Measurements from ENCODE around the gene UTP3. TPM values are rescaled to one million over a fixed set of nuclear protein-coding genes. Genes with fewer than 3 reads are reported as not detected.
A peak's percentile ranks its signal among the peaks of the same experiment; 100 is the strongest.
"Not testable (repeated sequence)": the region's sequence is repeated elsewhere in the genome, so short reads cannot be mapped to it uniquely, and the experiment has no call there.

The UTP3 gene
- total RNA-seq, 1 donor from 2014 or later = 23.7 TPM

DNA sequence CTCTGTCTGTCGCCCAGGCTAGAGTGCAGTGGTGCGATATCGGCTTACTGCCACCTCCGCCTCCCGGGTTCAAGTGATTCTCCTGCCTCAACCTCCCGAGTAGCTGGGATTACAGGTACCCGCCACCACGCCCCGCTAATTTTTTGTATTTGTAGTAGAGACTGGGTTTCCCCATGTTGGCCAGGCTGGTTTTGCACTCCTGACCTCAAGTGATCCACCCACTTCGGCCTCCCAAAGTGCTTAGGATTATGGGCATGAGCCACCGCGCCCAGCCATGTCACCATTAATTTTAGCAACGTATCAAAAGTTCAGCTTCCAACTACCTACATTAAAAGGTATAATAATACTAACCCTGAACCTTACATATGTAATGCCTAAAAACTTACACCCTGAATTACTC lies 940 bp upstream of the UTP3 start:
- no peak for DNase-seq (ENCODE audit: low read depth)

DNA sequence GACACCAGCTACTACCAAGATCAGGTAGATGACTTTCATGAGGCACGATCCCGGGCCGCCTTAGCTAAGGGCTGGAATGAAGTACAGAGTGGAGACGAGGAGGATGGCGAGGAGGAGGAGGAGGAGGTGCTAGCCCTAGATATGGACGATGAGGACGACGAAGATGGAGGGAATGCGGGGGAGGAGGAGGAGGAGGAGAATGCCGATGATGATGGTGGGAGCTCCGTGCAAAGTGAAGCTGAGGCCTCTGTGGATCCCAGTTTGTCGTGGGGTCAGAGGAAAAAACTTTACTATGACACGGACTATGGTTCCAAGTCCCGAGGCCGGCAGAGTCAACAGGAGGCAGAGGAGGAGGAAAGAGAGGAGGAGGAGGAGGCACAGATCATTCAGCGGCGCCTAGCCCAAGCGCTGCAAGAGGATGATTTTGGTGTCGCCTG lies 481 bp downstream of the UTP3 start:
- no peak for DNase-seq (ENCODE audit: low read depth)

DNA sequence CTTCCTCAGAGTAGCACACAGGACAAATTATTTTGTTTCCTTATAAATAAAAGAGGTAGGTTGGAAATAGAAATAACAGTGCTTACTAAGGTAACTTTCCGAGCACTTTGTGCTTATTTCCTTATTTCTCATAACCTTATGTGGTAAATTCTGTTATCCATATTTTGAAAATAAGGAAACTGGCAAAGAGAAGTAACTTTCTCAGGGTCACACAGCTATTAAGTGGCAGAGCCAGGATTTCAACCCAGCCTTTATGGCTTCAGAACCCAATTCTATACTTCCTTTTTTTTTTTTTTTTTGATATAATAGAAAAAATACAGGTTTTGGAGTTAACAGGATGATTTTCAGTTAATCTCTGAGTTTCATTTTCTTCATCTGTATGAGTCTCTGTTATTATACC lies 3.3 kb downstream of the UTP3 start:
- DNase-seq (ENCODE audit: low read depth) = no peak

DNA sequence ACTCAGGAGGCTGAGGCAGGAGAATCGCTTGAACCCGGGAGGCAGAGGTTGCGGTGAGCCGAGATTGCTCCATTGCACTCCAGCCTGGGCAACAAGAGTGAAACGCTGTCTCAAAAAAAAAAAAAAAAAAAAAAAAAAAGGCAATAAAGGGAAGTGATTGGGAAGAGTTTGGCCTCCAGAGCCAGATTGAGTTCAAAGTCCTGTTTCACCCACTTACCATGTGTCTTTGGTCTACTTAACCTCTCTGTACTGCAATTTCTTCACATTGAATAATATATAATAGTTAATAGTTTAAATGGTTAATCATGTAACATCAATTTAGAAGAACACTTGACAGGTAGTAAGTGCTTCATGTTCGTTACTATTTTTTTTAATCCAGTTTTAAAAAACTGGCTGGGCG lies 6.3 kb downstream of the UTP3 start:
- DNase-seq (ENCODE audit: low read depth) = not testable (repeated sequence)

DNA sequence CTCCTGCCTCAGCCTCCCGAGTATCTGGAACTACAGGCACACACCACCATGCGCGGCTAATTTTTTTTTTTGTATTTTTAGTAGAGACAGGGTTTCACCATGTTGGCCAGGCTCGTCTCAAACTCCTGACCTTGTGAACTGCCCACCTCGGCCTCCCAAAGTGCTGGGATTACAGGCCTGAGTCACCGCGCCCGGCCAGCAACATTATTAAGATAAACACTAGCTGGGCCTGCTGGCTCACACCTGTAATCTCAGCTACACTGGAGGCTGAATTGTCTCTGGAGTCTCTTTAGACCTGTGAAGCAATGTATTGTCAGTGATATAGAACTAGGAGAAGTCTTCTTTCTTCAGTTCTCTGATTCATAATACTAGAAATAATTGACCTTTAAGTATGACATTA lies 10.1 kb downstream of the UTP3 start:
- not testable (repeated sequence) for DNase-seq (ENCODE audit: low read depth)

DNA sequence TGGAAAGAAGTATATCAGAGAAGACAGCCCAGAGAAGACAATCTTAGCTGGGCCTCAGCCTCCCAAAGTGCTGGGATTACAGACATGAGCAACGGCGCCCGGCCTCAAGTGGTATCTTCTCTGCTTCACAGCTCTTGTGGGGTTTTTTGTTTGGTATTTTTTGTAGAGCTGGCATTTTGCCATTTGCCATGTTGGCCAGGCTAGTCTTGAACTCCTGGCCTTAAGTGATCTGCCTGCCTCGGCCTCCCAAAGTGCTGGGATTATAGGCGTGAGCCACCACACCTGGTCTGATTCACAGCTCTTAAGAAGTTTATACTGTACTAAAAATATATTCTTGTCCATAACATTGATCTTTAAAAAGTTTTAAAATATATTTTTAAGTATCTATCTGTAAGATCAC lies 12.4 kb downstream of the UTP3 start:
- no peak for DNase-seq (ENCODE audit: low read depth)

DNA sequence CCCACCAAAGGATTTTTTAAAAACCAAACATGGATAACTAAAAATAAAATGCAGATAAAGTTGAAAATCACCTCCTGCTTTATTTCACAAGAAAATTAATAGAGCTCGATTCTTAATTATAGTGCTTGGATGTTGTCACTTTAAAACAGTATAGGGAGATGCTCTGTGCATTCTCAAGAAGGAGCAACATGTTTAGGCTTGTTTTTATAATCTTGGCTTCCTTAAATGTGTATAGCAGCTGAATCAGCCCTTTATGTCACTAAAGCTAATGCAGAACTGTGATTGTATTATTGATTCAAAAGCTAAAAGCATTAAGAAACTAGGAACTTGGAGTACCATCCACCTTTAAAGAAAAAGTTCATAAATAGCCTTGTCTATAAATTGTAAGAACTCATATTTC lies 12.9 kb downstream of the UTP3 start:
- DNase-seq (ENCODE audit: low read depth) = no peak

DNA sequence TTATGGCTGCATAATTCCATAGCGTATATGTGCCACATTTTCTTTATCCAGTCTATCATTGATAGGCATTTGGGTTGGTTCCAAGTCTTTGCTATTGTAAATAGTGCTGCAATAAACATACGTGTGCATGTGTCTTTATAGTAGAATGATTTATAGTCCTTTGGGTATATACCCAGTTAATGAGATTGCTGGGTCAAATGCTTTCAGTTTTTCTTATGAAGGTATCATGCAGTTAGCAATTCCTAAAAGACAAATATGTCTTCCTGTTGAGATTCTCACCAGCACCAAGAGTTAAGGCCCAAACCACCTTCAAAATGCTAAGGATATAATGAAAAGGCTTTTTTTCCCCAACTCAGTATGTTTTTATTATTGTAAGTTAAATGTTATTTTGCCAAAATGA lies 14.3 kb downstream of the UTP3 start:
- not testable (repeated sequence) for DNase-seq (ENCODE audit: low read depth)

DNA sequence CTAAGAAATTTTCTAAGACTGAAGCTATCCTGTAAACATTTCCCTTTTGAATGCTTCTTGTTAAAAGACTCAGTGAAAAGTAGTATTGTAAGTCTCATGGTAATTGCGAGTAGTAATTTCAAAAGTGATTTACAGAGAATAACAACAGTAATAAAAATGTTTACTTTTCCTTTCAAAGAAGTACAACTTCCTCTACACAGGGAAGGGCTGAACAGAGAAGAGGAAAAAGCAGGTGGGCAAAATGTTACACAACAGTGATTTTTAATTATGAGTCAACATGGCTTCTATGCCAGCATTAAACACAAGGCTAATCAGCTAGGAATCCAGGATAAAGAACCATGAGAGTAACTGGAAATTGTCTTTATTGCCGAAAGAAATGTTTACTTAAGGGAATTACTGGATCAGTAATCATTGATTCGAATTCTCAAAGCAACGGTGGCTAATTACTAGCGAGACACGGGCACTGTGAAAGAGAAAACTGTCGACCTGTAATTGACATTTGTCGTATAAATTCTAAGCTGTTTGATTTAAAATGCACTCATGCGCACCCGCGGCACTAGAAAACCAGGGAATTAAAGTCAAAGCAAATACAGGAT lies 15.4 kb downstream of the UTP3 start:
- peak; percentile 53 for DNase-seq (ENCODE audit: low read depth)

DNA sequence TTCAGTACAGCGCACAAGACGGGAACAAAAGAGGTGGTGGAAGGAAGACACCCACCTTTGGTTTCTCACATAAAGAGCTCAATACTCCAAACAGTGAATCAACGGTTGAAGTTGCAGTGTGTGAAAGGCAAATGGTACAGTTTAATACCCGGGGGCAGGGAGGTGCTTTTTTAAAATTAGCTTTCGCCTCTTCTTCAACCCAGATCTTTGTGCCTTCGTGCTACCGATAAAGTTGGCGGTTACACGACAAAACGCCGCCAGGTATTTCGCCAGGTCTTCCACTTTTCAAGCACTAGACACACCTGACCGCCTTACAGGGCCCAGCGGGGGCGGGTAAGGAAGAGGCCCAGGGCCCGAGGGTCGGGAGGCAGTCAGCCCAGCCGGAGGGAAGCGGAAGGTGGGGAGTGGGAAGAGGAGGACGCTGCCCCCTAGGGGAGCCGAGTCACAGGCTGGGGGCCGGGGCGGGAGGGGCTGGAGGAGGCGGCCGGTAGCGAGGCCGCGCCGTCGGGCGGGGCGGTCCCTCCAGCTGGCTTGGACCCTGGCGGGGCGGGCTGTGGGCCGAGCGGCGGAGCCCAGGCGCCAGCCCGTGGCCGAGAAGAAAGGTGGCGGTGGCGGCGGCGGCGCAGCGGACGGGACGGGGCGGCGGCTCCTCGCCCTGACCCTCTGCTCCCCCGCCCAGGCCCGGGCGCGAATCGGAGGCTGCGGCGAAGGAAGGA lies 16.0 kb downstream of the UTP3 start:
- peak; percentile 87 for DNase-seq (ENCODE audit: low read depth)

DNA sequence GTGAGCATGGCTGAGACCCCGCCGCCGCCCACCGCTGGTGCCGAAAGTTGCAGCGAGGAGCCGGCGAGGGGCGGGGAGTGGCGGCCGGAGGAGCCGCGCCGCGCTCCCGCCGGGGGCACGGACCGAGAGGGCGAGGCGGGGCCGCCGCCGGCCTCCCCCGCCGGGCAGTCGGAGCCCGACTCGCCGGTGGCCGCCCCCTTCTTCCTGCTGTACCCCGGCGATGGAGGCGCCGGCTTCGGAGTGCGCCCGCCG lies 16.5 kb downstream of the UTP3 start:
- no peak for DNase-seq (ENCODE audit: low read depth)

DNA sequence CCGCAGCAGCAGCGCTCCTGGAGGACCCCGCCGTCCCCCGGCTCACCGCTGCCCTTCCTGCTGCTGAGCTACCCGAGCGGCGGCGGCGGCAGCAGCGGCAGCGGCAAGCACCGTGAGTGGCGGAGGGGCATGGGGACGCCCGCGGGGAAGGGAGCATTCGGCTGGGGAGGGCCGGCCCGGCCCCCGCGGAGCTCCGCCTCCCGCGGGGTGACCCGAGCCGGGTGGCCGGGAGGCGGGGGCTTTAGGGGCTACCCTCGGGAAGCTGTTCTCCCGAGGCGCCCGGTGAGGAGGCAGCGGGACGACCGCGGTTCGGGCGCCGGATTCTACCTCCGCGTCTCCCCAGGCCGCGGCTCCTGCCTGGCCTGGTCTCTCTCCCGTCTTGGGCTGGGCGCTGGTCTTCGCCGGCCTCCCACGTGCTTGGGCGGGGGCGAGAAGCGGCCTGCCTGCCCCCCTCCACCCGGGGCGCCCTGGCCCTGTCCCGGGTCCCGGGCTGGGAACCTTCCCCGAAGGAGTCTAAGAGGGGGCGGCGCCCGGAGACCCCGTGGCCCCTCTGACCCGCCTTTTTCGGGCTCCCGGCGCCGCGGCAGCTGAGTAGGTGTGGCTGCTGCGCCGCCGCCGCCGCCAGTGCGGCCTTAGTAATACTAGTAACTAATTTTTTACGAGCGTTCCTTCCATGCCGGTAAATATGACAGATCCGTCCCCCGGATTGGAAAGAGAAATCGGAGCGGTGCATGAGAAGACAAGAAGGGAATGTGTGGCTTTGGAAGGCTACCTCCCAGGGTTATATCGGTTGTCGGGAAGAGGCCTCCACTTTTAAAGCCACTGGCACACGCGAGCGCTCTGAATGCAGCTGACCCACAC lies 17.1 kb downstream of the UTP3 start:
- peak; percentile 92 for DNase-seq (ENCODE audit: low read depth)

DNA sequence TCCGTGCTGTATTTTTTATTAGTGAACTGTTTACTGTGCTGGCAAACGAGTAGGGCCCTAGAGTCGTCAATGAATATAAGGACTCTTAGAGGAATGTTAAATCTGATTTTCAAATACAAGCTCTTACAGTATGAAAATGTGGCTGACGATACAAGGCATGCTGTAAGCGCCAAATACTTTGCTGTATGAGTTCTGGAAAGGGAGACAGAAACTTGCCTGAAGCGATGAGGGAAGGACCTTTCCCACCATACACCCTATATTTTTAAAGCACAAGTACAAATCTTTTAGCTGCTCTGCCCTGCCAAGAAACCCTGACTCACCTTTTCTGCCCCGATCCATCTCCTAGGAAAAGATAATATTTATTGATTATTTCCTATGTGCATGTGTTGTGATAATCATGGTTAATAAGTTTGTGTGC lies 17.7 kb downstream of the UTP3 start:
- no peak for DNase-seq (ENCODE audit: low read depth)

DNA sequence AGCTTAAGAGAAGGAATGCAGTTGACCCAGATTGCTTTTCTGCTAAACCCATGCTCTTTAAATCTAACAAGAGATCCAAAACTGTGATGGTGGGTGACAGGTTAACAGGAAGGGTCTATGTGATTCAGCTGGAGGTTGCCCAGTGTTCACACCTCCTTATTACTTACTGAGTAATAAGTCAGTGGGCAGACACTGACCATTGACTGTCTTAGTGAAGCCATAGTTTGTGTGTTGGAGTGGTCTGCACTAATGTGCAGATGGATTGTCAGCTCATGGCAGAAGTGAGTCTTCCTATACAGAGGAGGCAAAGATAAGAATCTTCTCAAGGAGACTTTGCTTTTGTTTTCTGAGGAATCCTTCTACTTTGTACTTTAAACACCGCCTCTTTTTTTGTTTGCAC lies 18.2 kb downstream of the UTP3 start:
- peak; percentile 10 for DNase-seq (ENCODE audit: low read depth)

DNA sequence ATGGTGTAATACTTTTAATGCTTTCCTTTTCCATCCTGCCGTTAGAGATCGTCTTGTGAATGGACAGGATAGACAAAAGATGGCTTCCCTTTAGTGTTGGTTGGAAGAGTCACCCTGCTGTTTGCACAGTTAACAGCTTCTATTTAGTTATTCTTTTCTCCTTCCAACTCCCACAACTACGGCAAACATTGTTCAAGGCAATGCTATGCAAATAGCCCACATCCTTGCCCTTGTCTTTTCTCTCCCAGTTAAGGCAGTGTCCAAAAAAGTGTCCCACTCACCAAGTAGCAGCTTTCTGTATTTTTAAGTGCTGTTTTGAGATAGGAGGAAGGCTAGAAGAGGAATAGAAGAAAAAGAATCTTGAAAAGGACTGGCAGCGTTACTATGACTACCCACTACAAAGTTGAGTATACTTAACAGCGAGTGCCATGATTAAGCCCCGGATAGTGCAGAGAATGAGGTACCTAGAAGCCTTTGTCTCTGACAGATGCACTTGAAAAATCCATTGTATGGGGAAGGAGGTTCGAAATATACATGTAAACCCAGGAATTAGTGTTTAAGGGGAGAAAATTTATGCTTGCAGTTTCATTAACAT lies 21.4 kb downstream of the UTP3 start:
- no peak for DNase-seq (ENCODE audit: low read depth)

DNA sequence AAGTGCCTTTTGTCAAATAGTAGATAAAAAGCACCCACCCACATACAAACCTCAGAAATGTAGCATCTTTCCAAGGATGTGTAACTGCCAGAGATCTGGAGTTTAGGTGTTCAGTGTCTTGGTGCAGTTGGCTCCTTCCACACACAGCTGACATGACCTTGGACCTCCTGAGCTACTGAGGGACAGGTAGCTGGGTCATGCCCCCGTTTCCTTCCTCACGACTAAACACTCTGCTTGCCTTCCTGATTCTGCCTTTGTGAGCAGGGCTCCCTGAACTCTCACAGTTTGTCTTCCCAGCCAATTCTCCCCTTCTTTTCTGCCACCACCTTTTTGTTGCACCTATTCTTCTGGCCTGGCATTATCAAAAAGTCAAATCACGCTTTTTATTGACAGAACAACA lies 23.3 kb downstream of the UTP3 start:
- no peak for DNase-seq (ENCODE audit: low read depth)

DNA sequence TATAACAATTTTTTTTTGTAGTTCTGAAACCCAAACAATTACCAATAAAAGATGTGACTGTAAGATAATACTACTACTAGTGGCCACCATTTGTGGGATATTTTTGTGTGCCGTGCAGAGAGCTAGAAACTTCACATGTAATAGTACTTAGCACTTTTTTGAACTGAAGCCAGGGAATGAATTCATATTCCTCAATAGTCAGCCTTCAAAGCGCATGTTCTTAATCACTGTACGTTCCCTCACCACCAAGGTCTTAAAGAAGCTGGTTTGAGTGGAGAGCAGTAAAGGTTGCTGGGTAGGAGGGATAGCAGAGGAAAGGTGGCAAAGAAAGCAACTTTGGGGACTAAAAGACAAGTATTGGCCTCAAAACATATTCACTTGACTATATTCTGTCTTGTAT lies 23.8 kb downstream of the UTP3 start:
- DNase-seq (ENCODE audit: low read depth) = no peak

DNA sequence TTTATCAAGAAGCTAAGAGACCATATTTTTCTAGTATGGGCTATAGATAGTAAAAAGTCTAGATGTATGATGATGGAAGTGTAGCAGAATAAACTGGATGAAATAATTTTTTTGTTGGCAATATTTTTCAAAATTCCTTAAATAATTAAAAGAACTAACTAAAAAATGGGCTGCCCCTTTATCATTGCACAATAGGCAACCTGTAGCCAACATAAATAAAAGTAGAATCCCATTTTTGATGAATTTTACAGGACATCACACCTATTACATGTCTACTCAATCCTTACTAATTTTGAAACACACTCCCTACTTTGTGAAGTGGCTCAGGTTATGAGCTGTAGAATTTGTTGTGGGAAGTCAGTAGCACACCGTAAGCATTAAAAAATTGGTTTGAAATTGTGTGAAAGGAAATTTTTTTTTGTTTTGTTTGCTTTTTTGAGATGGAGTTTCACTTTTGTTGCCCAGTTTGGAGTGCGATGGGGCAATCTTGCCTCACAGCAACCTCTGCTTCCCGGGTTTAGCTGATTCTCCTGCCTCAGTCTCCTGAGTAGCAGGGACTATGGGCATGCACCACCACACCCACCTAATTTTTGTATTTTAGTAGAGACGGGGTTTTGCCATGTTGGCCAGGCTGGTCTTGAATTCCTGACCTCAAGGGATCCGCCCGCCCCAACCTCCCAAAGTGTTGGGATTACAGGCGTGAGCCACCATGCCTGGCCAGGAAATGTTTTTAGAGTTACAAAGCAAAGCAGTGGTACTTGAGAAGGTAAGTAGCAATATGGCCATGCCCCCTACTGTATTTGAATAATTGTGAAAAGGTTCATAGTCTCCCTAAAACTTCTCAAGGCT lies 24.5 kb downstream of the UTP3 start:
- DNase-seq (ENCODE audit: low read depth) = no peak

DNA sequence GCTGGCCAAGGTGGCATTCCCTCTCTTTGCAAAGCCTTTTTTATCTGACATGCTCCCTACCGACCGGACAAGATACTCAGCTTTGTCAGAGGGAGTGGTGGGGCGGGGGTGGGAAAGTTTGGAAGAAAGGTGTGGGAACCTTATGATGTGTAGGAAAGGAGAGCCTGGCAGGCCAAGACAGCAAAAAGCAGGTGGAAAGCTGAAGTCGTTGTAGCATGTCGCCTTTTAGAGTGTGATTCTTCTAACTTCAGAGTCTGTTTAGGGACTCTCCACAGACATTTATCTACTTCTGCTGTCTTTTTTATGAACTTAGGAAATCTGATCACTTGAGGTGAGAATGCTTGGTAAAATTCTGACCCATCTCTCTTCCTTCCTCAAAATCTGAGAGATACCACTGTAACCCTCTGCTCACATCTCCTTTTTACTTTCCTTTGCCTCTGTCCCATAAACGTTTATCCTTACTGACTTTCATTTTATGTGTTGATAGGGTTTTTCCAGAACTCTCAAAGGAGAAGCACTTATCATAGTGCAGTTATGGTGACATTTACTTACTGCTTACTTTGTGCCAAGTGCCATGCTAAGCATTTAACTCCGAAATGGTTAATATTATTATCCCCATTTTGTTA lies 25.2 kb downstream of the UTP3 start:
- DNase-seq (ENCODE audit: low read depth) = no peak

DNA sequence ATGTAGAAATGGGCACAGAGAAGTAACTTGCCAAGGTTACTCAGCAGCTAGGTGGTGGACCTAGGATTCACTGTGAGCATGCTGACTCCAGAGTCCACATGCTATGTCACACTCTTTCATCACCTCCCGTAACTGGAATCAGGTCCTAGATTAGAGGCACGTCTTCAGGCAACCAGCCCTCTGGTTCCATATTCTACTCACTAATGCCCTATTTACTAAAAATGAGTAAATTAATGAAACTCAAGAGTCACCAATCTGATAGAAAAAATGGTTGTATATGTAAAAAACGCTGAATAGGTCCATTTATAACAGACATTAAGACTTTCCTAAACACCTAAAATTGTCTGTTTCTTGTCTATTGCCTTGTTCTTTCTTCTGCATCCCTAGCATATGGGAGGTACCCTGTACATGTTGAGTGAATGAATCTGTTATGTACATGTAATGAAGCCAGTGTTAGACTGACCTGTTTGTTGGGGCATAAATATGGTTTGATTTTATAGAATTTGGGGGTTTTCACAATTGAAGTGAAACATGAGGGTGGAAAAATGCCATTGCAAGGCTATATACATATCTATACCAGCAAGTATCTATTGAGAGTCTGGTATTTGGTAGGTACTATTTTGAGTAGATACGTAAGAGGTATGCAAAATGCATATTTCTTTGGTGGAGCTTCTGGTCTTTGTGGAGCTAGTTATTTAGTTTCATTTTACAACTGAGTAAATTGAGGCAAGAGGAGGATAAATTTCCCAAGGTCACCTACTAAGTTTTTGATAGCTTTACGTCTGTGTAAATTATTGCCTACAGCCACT lies 26.0 kb downstream of the UTP3 start:
- DNase-seq (ENCODE audit: low read depth) = no peak

Data from myocyte (in vitro differentiated cells).